Measurements from ENCODE around the gene ZNF782. TPM values are rescaled to one million over a fixed set of nuclear protein-coding genes. Genes with fewer than 3 reads are reported as not detected.

ZNF782 gene
- total and polyA plus RNA-seq, 2 of the 8 experiments (the other 6 are each of a cell fraction or from before 2014, with no cell fraction given) = 1.4 to 7.4 TPM

- H2AK5ac ChIP-seq (ENCODE audit: low read depth, low read length) = no peak overlapping the region
- no peak overlapping the region for H3K56ac ChIP-seq (replicated peaks; ENCODE audit: insufficient read length, low read depth, low read length)
- H2BK15ac ChIP-seq (ENCODE audit: low read length) = no peak overlapping the region
- H3K79me2 ChIP-seq (ENCODE audit: control insufficient read depth in 1 of 2, insufficient read depth in 2 of 2, low read length in 2 of 2) = peaks cover 0 to 30% of the 10 kb centered on the region in 2 experiments; a peak in 2 of 4 replicates
- ChIA-PET POLR2A (ENCODE audit: partially characterized antibody) (interaction anchor here (0.9 kb wide), 1 partner anchor 10 kb away, joined by 3 read pairs; no protein-coding TSS in a partner anchor), CTCF (ENCODE audit: partially characterized antibody) (interaction anchor here (0.9 to 1.1 kb wide), 2 partner anchors 13 to 102 kb away, joined by 3 to 4 read pairs; no protein-coding TSS in a partner anchor)
- no peak overlapping the region for H2BK5ac ChIP-seq (ENCODE audit: low read depth, low read length)
- H3K36me3 ChIP-seq (ENCODE audit: control insufficient read depth in 2 of 4, insufficient read depth in 4 of 4, low read length in 3 of 4) = peaks cover 0 to 8% (median 4%) of the 10 kb centered on the region in 4 experiments; a peak in 3 of 8 replicates
- H3K27me3 ChIP-seq (replicated peaks in 1 of 4; ENCODE audit: control insufficient read depth in 3 of 4, extremely low read depth in 1 of 4, insufficient read depth in 3 of 4, low read length in 3 of 4) = no peaks in the 10 kb centered on the region
- H4K5ac ChIP-seq (ENCODE audit: insufficient read length, low read depth, low read length) = no peak overlapping the region
- no peak overlapping the region for H2BK20ac ChIP-seq (ENCODE audit: low read length)
- no peaks in the 10 kb centered on the region for H3K4me1 ChIP-seq (replicated peaks in 1 of 4; ENCODE audit: control insufficient read depth in 3 of 4, insufficient read depth in 4 of 4, low read length in 3 of 4)
- FAIRE-seq = no peak
- no peak overlapping the region for H3K18ac ChIP-seq (ENCODE audit: extremely low read depth, low read length)
- H3K9ac ChIP-seq (replicated peaks in 1 of 4; ENCODE audit: extremely low read depth in 1 of 4, low read depth in 3 of 4, low read length in 3 of 4) = no peak overlapping the region
- H2BK12ac ChIP-seq (ENCODE audit: low read depth, low read length) = no peak overlapping the region
- no peak overlapping the region for H4K8ac ChIP-seq (ENCODE audit: extremely low read depth, insufficient read depth, low read length)
- 93% methylated on average over 2 of the region's 2 CpGs; no CpG with 5 or more reads in 1 of the 2 experiments for WGBS, 2 experiments (ENCODE audit: extremely low coverage in 1 of 2, insufficient coverage in 1 of 2, insufficient read length in 1 of 2, insufficient replicate concordance in 2 of 2, low coverage in 1 of 2, low lambda C conversion rate in 2 of 2, missing lambda C conversion rate in 1 of 2)
- H4K20me1 ChIP-seq (replicated peaks in 1 of 2; ENCODE audit: control insufficient read depth in 1 of 2, insufficient read depth in 2 of 2, low read length in 2 of 2) = no peaks in the 10 kb centered on the region
- no peak overlapping the region for H3K27ac ChIP-seq (ENCODE audit: low read depth, low read length)
- no peak overlapping the region for H3K4me2 ChIP-seq (ENCODE audit: insufficient read depth in 1 of 2, low read depth in 2 of 2, low read length in 2 of 2)
- no peak overlapping the region for H2AFZ ChIP-seq (ENCODE audit: low read length)
- H3K14ac ChIP-seq (ENCODE audit: insufficient read length) = no peak overlapping the region
- no peak overlapping the region for H2BK120ac ChIP-seq (replicated peaks; ENCODE audit: low read depth, low read length)
- no peak overlapping the region for H4K91ac ChIP-seq (replicated peaks; ENCODE audit: insufficient read length, low read length)
- no peak for DNase-seq (ENCODE audit: low read depth in 1 of 2, low spot score in 2 of 2)
- H3K79me1 ChIP-seq (ENCODE audit: low read depth, low read length) = no peaks in the 10 kb centered on the region
- H3K4me3 ChIP-seq (ENCODE audit: extremely low read depth in 1 of 4, insufficient read depth in 2 of 4, low read depth in 3 of 4, low read length in 4 of 4) = no peak overlapping the region
- H3K23me2 ChIP-seq (ENCODE audit: low read depth, low read length) = no peaks in the 10 kb centered on the region
- no peaks in the 10 kb centered on the region; a peak in 1 of 4 replicates for H3K9me3 ChIP-seq (ENCODE audit: insufficient read depth in 2 of 2, low read depth in 1 of 2, low read length in 1 of 2)
- H3K4ac ChIP-seq (replicated peaks; ENCODE audit: insufficient read length, low read depth, low read length) = no peak overlapping the region
- H3K23ac ChIP-seq (ENCODE audit: insufficient read length) = no peak overlapping the region
- TF ChIP-seq RNF2 (IDR thresholded peaks at IDR 0.05; ENCODE audit: borderline replicate concordance, low read depth, low read length, missing control alignments, poor library complexity, severe bottlenecking) (no peak), SIRT6 (IDR thresholded peaks at IDR 0.05; ENCODE audit: low read length) (no peak), SP2 (IDR thresholded peaks at IDR 0.05; ENCODE audit: low read length) (no peak), BACH1 (IDR thresholded peaks at IDR 0.05; ENCODE audit: low read length) (no peak), MAFK (IDR thresholded peaks at IDR 0.05; ENCODE audit: low read depth, low read length) (no peak), HDAC6 (IDR thresholded peaks at IDR 0.05; ENCODE audit: low read depth, low read length) (no peak), TEAD4 (IDR thresholded peaks at IDR 0.05; ENCODE audit: low read depth, low read length) (no peak), RFX5 (IDR thresholded peaks at IDR 0.05; ENCODE audit: borderline replicate concordance, low read depth, low read length) (no peak), TCF12 (IDR thresholded peaks at IDR 0.05; ENCODE audit: low read depth, low read length) (no peak), BCL11A (IDR thresholded peaks at IDR 0.05; ENCODE audit: low read depth in 2 of 2, low read length in 2 of 2) (no peak), CBX8 (IDR thresholded peaks at IDR 0.05; ENCODE audit: borderline replicate concordance, low read depth, low read length) (no peak), CEBPB (IDR thresholded peaks at IDR 0.05; ENCODE audit: low read depth, low read length) (no peak)
These were observed 10.3 kb downstream of the ZNF782 start for GRCh38 chr9:96844040-96844439.
